Mammary epithelial cell (primary cell): ENCODE results near the gene IQSEC1.

Source experiments
- EZH2 ChIP-seq: IDR thresholded peaks from 2 replicates; pipeline ENCODE4 v1.6.1; 2012; ENCODE audit warnings: low read length, inconsistent platforms, borderline replicate concordance
- TF ChIP-seq, protein P1 (sequence below), 2 donors: IDR thresholded peaks in 1 of 2; conservative IDR thresholded peaks in 1 of 2; 2 replicates each; pipeline ENCODE4 v1.5.1; 2011 to 2012; ENCODE audit warnings: inconsistent platforms in 2 of 2, low read length in 2 of 2, mild to moderate bottlenecking in 2 of 2, control low read depth in 1 of 2, low read depth in 1 of 2; ENCODE audit not compliant: insufficient read depth in 1 of 2; ENCODE audit errors: extremely low read depth in 1 of 2

DNA sequence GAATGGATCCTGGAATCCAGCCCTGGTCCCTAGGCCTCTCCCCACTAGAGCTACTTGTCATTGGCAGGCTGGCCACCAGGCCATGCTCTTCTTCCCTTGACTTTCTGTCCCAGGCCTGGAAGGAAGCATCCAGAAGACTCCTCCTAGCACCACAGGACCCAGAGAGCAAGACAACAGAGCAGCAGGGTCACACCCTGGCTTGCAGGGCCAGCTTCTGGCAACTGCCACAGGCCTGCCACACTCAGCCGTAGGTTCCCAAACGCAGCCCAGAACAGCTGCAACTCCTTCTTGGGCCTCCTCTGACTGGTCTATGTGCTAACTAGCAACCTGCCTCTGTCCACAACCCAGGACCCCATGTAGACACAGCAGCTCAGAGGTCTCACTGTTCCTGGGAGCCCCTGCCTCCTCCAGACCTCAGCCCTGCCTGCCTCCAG, 195.1 kb downstream of the IQSEC1 start:
- TF ChIP-seq, protein P1, sequence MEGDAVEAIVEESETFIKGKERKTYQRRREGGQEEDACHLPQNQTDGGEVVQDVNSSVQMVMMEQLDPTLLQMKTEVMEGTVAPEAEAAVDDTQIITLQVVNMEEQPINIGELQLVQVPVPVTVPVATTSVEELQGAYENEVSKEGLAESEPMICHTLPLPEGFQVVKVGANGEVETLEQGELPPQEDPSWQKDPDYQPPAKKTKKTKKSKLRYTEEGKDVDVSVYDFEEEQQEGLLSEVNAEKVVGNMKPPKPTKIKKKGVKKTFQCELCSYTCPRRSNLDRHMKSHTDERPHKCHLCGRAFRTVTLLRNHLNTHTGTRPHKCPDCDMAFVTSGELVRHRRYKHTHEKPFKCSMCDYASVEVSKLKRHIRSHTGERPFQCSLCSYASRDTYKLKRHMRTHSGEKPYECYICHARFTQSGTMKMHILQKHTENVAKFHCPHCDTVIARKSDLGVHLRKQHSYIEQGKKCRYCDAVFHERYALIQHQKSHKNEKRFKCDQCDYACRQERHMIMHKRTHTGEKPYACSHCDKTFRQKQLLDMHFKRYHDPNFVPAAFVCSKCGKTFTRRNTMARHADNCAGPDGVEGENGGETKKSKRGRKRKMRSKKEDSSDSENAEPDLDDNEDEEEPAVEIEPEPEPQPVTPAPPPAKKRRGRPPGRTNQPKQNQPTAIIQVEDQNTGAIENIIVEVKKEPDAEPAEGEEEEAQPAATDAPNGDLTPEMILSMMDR (conservative IDR thresholded peaks at IDR 0.05 in 1 of 2, IDR thresholded peaks at IDR 0.05 in 1 of 2; ENCODE audit: extremely low read depth in 1 of 2, insufficient read depth in 1 of 2, low read depth in 1 of 2, low read length in 2 of 2), result no peak
- TF ChIP-seq EZH2, result no peak
